H54 (cell line): ENCODE results near the gene SFT2D2.

Source experiments
- DNase-seq: peaks from one replicate; pipeline ENCODE4 v3.0.0; 2011; ENCODE audit warnings: low spot score, mixed read lengths; ENCODE audit not compliant: insufficient read length
- FAIRE-seq: peaks from 3 replicates; lab custom pipeline; 2011; peaks lifted over from hg19 to GRCh38; lab: Jason Lieb, UNC
- POLR2A ChIP-seq: IDR thresholded peaks from 2 replicates; pipeline ENCODE4 v1.6.1; 2011; ENCODE audit warnings: low read depth, mild to moderate bottlenecking, low read length

Gene SFT2D2

GRCh38 chr1:168210312-168210711, 15.5 kb upstream of the SFT2D2 start:
- DNase-seq, result no peak
- no peak for FAIRE-seq
- no peak for TF ChIP-seq POLR2A

DNA sequence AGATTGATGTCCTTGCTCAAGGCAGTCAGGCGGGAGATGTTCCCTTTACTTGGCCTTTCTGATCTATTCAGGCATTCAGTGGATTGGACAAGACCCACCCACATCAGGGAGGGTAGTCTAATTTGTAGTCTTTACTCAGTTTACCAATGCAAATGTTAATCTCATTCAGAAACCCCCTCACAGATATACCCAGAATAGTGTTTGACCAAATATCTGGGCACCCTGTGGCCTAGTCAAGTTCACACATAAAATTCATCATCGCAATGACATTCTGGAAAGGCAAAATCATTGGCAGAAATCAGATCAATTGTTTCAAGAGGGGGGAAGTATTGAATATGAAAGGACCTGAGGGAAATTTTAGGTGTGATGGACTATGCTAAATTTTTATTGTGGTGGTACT, 12.5 kb upstream of the SFT2D2 start:
- no peak for FAIRE-seq
- TF ChIP-seq POLR2A, result no peak

GRCh38 chr1:168216171-168216570, 9.6 kb upstream of the SFT2D2 start:
- DNase-seq (no peak), FAIRE-seq (no peak)
- TF ChIP-seq POLR2A, result no peak

More for the DNA sequence above, 12.5 kb upstream of the SFT2D2 start:
- DNase-seq, result no peak

DNA sequence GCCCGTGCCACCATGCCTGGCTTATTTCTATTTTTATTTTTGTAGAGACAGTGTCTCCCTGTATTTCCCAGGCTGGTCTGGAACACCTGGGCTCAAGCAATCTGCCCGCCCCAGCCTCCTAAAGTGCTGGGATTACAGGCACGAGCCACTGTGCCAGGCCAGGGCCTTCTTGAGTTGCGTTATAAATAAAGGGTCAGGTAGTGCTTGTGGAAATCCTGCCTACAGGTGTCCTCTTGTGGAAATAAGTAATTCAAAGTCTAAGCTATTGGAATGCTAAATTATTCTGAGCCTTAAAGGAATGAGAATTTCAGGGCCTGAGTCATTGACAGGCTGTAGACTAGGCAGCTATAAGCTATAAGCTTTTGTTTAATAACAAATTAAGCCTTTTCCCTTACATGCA, 8.1 kb upstream of the SFT2D2 start:
- FAIRE-seq, result no peak
- no peak for DNase-seq
- no peak for TF ChIP-seq POLR2A

- FAIRE-seq (no peak), DNase-seq (no peak)
- TF ChIP-seq POLR2A, result no peak
Observed at GRCh38 chr1:168218658-168219057, 7.1 kb upstream of the SFT2D2 start.

- DNase-seq, result no peak
- FAIRE-seq, result no peak
- TF ChIP-seq POLR2A, result no peak
Observed at GRCh38 chr1:168220470-168220871, 5.3 kb upstream of the SFT2D2 start.

DNA sequence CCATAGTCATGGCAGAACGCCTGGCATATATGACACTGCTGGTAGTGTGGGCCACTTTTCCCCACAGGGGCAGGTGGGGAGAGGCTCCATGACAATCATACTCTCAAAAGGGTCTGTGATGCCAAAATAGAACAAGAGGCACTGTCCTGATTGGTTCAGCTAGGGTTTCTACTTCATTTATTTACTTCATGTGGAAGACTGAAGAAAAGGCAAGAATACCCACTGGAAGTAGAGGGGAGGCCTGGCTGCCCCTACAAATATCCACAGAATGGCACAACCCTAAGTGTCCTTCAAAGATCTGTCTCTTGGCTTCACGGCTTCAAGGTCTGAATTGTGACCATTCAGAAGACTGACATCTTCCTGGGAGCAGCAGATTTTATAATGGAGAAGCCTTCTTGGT, 4.5 kb upstream of the SFT2D2 start:
- DNase-seq (no peak), FAIRE-seq (no peak)
- no peak for TF ChIP-seq POLR2A

- DNase-seq (no peak), FAIRE-seq (no peak)
- TF ChIP-seq POLR2A, result no peak
Observed at GRCh38 chr1:168223261-168223660, 2.5 kb upstream of the SFT2D2 start.

- no peak for TF ChIP-seq POLR2A
- FAIRE-seq (no peak), DNase-seq (no peak)
Observed at GRCh38 chr1:168223681-168224540, 1.9 kb upstream of the SFT2D2 start.

GRCh38 chr1:168224991-168225390, 813 bp upstream of the SFT2D2 start:
- DNase-seq (no peak), FAIRE-seq (no peak)
- TF ChIP-seq POLR2A, result no peak

DNA sequence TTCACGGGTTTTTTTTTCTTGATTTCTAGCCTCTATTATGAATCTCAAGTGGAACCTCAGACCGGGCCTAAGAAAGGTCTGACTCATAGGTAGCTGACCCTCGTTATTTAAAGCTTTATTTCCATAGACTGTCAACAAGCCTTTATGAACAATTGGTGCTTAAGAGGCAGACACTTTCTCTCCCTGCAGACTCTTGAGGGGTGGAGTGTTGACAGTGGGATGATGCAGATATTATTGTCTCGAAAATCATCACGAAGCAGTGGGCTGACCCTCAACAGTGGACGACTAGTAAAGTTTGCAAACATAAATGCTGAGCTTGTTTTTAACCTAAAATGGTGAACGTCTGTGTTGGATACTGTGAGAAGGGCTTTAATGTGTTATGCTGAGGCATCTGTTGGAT, 1.8 kb downstream of the SFT2D2 start:
- no peak for TF ChIP-seq POLR2A
- DNase-seq, result no peak
- no peak for FAIRE-seq

GRCh38 chr1:168229893-168230292, 4.1 kb downstream of the SFT2D2 start:
- TF ChIP-seq POLR2A, result no peak
- no peak for FAIRE-seq
- no peak for DNase-seq

GRCh38 chr1:168230709-168231108, 4.9 kb downstream of the SFT2D2 start:
- no peak for FAIRE-seq
- DNase-seq, result no peak
- no peak for TF ChIP-seq POLR2A

- DNase-seq (peak; percentile 54), FAIRE-seq (no peak)
- no peak for TF ChIP-seq POLR2A
Observed at GRCh38 chr1:168234846-168235547, 9.2 kb downstream of the SFT2D2 start.

- DNase-seq, result no peak
- no peak for TF ChIP-seq POLR2A
- no peak for FAIRE-seq
Observed at GRCh38 chr1:168235548-168235885, 9.7 kb downstream of the SFT2D2 start.
